Measurements from ENCODE around the gene RCC2. TPM values are rescaled to one million over a fixed set of nuclear protein-coding genes. Genes with fewer than 3 reads are reported as not detected.

RCC2 gene
- total RNA-seq, 3 donors from 2014 or later (not counting 1 experiment from before 2014, with no cell fraction given): 55.2 to 76.8 (median 73.2) TPM

Other genes with a start within 250 kb of the RCC2 start
- gene PADI1, start 234.5 kb downstream of the RCC2 start, total RNA-seq: not detected
- gene PADI3, start 190.6 kb downstream of the RCC2 start, total RNA-seq: not detected
- 10 to 100 TPM in 1 of 3 donors, 1 to 10 TPM in 2; 1.4 to 11.6 (median 1.7) TPM for gene PADI4, start 131.5 kb downstream of the RCC2 start, total RNA-seq
- gene PADI6, start 67.5 kb downstream of the RCC2 start, total RNA-seq: not detected
- gene ARHGEF10L, start 100.0 kb upstream of the RCC2 start, total RNA-seq: 1 to 10 TPM in 1 of 3 donors, under 1 TPM in 2; 0.70 to 1.7 (median 0.94) TPM

Measured in natural killer cell (primary cell).